GM18868 (cell line): Measurements from ENCODE around the gene CCDC57.
"Not testable (repeated sequence)": the region's sequence is repeated elsewhere in the genome, so short reads cannot be mapped to it uniquely, and the experiment has no call there.

ENCODE experiments used
- ATAC-seq: cut with Tn5 transposase; IDR thresholded peaks from one replicate; pipeline ENCODE4 v1.9.1; 2021; ENCODE audit warnings: mild to moderate bottlenecking, moderate library complexity; ENCODE audit not compliant: unreplicated experiment

The CCDC57 gene, protein sequence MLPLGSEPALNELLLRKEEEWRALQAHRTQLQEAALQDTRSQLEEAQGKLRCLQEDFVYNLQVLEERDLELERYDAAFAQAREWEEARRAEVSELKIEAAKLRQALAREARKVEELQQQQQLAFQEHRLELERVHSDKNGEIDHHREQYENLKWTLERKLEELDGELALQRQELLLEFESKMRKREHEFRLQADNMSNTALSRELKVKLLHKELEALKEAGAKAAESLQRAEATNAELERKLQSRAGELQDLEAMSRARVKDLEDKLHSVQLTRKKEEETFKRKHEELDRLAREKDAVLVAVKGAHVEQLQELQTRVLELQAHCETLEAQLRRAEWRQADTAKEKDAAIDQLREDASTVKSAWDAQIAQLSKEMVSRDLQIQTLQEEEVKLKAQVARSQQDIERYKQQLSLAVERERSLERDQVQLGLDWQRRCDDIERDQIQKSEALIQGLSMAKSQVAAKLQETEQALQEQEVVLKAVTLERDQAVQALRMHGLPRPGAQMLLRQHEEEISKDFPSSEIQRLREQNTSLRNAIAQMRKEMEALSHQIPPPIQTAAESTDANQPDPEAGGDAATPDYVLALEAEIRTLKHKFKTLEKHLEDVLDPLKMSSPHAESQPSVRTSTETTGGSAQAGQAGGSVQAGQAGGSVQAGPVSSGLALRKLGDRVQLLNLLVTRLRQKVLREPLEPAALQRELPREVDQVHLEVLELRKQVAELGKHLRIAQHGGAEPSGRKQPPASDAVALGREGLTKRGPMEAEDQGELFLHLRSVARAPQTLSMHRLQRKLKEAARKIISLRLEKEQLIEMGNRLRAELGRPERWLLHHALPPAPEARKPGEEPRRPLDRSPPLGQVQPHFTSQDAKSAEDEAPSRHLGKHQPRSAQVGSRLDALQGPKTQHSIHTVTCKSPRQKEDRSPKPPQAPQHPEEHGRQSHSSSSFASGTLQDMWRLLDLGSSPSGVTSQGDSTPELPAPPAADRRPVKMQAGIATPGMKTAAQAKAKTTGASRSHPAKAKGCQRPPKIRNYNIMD

GRCh38 chr17:82212331-82213250 is at the start of gene CCDC57:
CCDC57 (minus strand) TSS chr17:82212842; CDS start chr17:82201944, 10,898 bp downstream.
- peak; percentile 74 for ATAC-seq

DNA sequence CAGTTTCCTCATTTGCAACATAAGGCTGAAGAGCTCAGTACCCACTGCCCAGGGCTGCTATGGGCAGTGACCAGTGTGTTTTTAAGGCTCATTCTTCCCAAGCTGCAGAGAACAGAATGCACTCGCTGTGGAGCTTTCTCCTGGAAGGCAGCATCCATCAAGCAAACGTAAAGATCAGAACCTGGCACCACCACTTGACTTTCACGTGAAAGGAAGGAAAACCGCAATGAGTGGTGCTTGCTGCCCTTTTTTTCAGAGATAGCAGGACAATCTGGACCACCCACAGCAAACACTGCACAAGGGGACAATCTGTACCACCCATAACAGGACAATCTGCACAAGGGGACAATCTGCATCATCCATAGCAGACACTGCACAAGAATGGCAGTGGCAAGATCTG is 49.7 kb upstream of the CCDC57 start:
- no peak for ATAC-seq

GRCh38 chr17:82259972-82260961 is 47.6 kb upstream of the CCDC57 start:
- not testable (repeated sequence) for ATAC-seq

DNA sequence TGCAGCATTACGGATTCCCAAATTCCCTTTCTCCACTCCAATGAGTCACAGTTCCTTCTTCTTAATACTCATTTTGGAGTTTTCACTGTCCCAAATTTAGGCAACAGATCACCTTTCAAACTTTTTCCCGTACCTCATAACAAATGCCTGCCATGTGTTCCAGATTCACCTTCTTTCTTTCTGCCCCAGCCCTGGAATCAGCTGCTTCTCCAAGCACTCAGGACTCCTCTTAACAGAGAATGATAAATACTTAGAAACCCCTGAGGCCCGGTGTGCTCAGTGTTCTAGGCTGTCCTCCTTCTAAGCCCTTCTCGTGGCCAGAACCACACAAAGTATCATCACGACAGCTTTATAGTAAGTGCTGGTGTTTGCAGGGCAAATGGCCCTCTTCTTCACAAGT is 45.9 kb upstream of the CCDC57 start:
- ATAC-seq: no peak

- ATAC-seq: no peak
Measured at GRCh38 chr17:82257473-82257872, 44.8 kb upstream of the CCDC57 start.

DNA sequence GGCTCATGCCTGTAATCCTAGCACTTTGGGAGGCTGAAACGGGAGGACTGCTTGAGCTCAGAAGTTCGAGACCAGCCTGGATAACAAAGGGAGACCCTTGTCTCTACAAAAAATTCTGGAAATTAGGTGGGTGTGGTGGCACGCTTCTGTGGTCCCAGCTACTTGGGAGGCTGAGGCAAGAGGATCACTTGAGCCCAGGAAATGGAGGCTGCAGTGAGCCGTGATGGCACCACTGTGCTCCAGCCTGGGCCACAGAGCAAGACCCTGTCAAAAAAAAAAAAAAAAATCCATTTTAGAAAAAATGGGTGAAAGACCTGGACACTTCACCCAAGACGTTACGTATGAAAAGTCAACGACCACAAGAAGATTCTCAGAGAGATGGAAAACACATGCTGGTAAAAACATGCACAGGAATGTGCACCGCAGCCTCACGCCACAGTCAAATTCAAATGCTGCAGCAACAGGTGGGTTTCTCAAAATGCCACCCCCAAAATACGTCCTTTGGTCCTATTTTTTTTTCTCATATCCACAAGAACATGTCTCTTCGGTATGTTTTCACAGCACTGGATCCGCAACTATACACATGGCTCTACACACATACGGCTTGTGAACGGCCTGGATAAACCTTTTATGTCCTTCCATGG is 43.7 kb upstream of the CCDC57 start:
- no peak for ATAC-seq

- no peak for ATAC-seq
Measured at GRCh38 chr17:82255402-82255972, 42.8 kb upstream of the CCDC57 start.

DNA sequence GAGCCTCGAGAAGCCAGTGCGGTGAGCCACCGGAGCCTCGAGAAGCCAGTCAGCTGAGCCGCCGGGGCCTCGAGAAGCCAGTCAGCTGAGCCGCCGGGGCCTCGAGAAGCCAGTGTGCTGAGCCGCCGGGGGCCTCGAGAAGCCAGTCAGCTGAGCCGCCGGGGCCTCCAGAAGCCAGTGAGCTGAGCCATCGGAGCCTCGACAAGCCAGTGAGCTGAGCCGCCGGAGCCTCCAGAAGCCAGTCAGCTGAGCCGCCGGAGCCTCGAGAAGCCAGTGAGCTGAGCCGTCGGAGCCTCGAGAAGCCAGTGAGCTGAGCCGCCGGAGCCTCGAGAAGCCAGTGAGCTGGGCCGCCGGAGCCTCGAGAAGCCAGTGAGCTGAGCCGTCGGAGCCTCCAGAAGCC is 42.1 kb upstream of the CCDC57 start:
- not testable (repeated sequence) for ATAC-seq

GRCh38 chr17:82254096-82254495 is 41.5 kb upstream of the CCDC57 start:
- ATAC-seq: not testable (repeated sequence)

- no peak for ATAC-seq
Measured at GRCh38 chr17:82253179-82253544, 40.5 kb upstream of the CCDC57 start.

GRCh38 chr17:82252511-82253178 is 40.0 kb upstream of the CCDC57 start:
- no peak for ATAC-seq

- no peak for ATAC-seq
Measured at GRCh38 chr17:82250868-82251500, 38.3 kb upstream of the CCDC57 start.

DNA sequence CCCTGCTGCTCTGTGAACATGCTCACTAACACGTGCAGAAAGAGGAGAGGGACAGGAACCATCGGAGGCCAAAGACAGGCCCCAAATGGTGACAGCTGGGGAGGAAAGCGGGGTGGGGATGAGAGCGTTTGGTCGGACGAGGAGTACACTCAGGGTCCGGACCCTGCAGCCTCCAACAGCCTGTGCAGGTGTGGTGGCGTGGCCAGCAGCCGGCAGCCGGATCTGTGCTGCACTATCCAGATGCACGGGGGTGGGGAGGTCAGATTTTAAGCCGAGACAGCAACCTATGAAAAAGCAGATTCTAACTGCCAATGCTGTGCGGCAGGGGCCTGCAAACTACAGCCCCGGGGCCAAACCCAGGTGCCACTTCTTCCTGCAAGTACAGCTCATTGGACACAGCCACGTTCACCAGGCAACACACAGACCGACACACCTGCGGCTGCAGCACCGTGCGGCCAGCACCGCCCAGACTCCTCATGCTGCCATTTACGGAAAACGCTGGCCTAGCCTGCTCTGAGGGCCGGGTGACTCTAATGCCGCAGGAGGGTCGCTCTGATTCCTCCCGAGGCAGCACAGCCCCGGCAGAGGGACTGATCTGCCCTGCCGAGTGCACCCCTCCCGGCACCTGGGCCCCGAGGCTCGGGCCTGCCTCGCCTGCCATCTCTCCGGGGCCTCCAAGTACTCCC is 37.4 kb upstream of the CCDC57 start:
- ATAC-seq: no peak

- no peak for ATAC-seq
Measured at GRCh38 chr17:82248815-82249674, 36.4 kb upstream of the CCDC57 start.

DNA sequence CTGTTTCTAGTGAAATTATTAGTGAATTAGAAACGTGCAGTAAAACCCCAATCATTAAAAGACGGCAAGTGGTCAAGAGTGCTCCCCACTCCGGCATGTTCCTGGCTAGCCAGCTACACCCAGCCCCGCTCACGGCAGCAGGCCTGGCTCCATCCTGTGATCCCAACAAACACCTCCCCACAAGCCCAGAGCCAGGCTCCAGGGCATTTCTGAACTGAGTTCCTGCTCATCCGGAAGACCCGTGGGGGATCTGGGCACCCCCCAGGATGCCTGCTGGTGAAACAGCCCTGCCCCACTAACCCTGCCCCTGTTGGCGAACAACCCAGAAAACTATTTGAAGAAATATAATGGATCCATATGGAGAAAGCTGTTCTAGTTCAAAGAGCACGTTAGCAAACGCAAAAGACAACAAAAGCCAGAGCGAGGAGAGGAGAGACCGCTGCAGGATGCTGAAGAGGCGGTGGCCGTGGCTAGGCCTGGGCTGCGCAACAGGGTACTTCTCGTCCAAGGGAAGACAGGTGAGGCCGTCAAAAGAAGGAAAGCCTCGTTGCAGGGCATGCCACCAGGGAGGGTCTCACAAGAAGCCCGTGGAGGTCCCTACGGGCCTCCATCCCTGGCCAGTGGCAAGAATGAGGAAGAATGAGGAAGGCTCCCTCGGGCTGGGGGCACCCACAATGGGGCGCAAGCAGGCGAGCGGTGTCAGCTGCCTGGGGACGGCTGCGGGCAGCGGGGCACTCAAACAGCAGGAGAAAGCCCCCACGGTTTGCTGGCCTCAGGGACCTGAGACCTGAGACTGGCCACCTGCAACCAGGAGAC is 35.4 kb upstream of the CCDC57 start:
- no peak for ATAC-seq
